Stimulated activated naive B cell treated with anti-CD40 and anti-IgM and Interleukin-4, amounts not matched to agents 10 μg/mL and 1 μg/mL and 100 μg/mL, for 72 hours (primary cell): ENCODE results near the gene GSTM4.

Source experiments
- ATAC-seq, 2 donors: fragments of 150-1000 bp; cut with Tn5 transposase; replicated peaks; 2 replicates each; pipeline ENCODE4 v1.10.0; 2021; ENCODE audit warnings: moderate library complexity in 1 of 2
- DNase-seq: peaks from one replicate; pipeline ENCODE4 v3.0.0; 2021
- H3K27ac Mint-ChIP-seq: one replicate; pipeline ENCODE4 v1.8.0; 2022; ENCODE audit warnings: mild to moderate bottlenecking, mixed read lengths
- H3K27me3 Mint-ChIP-seq, 2 donors: one replicate each; pipeline ENCODE4 v1.8.0; 2022; ENCODE audit warnings: mixed read lengths in 2 of 2
- H3K36me3 Mint-ChIP-seq, 2 donors: one replicate each; pipeline ENCODE4 v1.8.0; 2022; ENCODE audit warnings: mixed read lengths in 2 of 2, mild to moderate bottlenecking in 1 of 2
- H3K4me1 Mint-ChIP-seq, 2 donors: one replicate each; pipeline ENCODE4 v1.8.0; 2022; ENCODE audit warnings: mixed read lengths in 2 of 2, mild to moderate bottlenecking in 1 of 2
- H3K4me3 Mint-ChIP-seq, 2 donors: one replicate each; pipeline ENCODE4 v1.8.0; 2022; ENCODE audit warnings: mild to moderate bottlenecking in 2 of 2, mixed read lengths in 2 of 2, moderate library complexity in 1 of 2
- H3K9me3 Mint-ChIP-seq, 2 donors: one replicate each; pipeline ENCODE4 v1.8.0; 2022; ENCODE audit warnings: mixed read lengths in 2 of 2, mild to moderate bottlenecking in 1 of 2

Gene GSTM4

DNA sequence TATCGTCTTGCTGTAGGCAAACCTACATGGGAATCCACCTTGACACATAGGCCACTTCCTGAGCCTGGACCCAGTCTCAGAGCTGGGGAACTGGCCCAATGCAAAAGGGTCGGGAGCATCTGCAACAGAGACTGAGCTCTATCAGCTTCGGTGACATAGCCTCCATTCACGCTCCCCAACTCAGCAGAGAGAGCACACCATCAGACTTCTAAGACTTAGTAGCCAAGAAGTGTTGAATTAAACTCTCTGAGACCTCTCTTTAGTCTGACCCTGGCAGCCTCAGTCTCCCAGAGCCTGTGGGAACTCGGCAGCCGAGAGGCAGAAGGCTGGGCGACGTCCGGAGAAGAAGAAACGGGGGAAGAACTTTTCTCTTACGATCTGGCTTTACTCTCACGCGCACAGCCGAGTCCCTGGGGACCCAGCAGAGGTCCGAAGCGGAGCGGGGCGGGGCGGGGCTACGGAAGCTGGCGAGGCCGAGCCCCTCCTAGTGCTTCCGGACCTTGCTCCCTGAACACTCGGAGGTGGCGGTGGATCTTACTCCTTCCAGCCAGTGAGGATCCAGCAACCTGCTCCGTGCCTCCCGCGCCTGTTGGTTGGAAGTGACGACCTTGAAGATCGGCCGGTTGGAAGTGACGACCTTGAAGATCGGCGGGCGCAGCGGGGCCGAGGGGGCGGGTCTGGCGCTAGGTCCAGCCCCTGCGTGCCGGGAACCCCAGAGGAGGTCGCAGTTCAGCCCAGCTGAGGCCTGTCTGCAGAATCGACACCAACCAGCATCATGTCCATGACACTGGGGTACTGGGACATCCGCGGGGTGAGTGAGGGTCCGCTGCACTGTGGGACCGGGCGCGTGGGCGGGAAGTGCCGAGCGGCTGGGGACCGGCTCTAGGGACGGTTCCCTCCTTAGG lies at the start of gene GSTM4:
Gene GSTM4, plus strand, starts transcription at position 485 of the 905 bp plus-strand sequence. Its CDS starts 291 bp downstream, at position 776.
- peak; percentile 94 to 95 for ATAC-seq
- Mint-ChIP-seq H3K4me3 (peak within 1 kb of the TSS; percentile 93), H3K9me3 (no peaks in the 10 kb centered on the region)

GRCh38 chr1:109609881-109610280 lies 46.0 kb upstream of the GSTM4 start:
- no peak overlapping the region for H3K27ac Mint-ChIP-seq
- H3K9me3 Mint-ChIP-seq = no peaks in the 10 kb centered on the region
- no peak overlapping the region for H3K4me3 Mint-ChIP-seq
- no peak for ATAC-seq
- DNase-seq = no peak
- no peaks in the 10 kb centered on the region for H3K4me1 Mint-ChIP-seq
- H3K36me3 Mint-ChIP-seq = peaks cover 3 to 5% of the 10 kb centered on the region in 2 donors
- H3K27me3 Mint-ChIP-seq = no peaks in the 10 kb centered on the region

More for the DNA sequence above, at the start of gene GSTM4:
- peaks cover 3 to 22% of the 10 kb centered on the region in 2 donors for H3K27me3 Mint-ChIP-seq
- H3K36me3 Mint-ChIP-seq = peaks cover 0 to 8% of the 10 kb centered on the region in 2 donors
- H3K4me1 Mint-ChIP-seq = peaks cover 15 to 29% of the 10 kb centered on the region in 2 donors
- DNase-seq = peak; percentile 80
- peak within 1 kb of the TSS; percentile 89 for H3K27ac Mint-ChIP-seq

GRCh38 chr1:109610609-109611307 lies 45.1 kb upstream of the GSTM4 start:
- DNase-seq (no peak), ATAC-seq (no peak)
- Mint-ChIP-seq H3K36me3 (peaks cover under 1 to 3% of the 10 kb centered on the region in 2 donors), H3K9me3 (no peaks in the 10 kb centered on the region), H3K4me1 (peaks cover 2 to 7% of the 10 kb centered on the region in 2 donors), H3K27ac (no peak overlapping the region), H3K4me3 (no peak overlapping the region), H3K27me3 (no peaks in the 10 kb centered on the region)

DNA sequence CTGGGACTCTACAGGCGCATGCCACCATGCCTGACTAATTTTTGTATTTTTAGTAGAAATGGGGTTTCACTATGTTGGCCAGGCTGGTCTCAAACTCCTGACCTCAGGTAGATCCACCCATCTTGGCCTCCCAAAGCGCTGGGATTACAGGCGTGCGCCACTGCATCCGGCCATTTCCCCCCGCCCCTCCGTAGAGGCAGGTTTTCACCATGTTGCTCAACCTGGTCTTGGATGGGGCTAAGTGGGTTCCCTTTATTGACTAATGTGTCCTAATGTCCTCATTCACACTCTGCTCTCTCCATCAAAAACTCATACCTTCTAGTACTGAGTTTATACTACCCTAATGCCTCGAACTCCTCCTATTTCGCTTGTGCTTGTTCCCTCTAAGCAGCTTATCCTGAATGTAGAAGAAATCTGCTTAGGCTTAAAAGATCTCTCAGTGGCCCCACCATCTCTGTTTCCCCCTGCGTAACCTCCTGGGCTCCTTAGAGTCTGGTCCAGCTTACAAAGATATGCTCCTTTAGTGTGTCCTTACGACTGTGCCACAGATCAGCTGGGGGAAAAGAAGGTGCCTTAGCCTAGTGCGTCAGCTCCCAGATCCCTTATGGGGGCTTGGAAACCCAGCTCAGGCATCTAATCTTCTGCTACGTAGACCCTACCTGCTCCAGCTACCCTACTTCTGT lies 44.5 kb upstream of the GSTM4 start:
- no peak overlapping the region for H3K4me3 Mint-ChIP-seq
- peaks cover 8 to 14% of the 10 kb centered on the region in 2 donors for H3K4me1 Mint-ChIP-seq
- H3K36me3 Mint-ChIP-seq = peaks cover 0 to 2% of the 10 kb centered on the region in 2 donors
- no peak for DNase-seq
- ATAC-seq = no peak
- no peak overlapping the region for H3K27ac Mint-ChIP-seq
- no peaks in the 10 kb centered on the region for H3K27me3 Mint-ChIP-seq
- no peaks in the 10 kb centered on the region for H3K9me3 Mint-ChIP-seq

DNA sequence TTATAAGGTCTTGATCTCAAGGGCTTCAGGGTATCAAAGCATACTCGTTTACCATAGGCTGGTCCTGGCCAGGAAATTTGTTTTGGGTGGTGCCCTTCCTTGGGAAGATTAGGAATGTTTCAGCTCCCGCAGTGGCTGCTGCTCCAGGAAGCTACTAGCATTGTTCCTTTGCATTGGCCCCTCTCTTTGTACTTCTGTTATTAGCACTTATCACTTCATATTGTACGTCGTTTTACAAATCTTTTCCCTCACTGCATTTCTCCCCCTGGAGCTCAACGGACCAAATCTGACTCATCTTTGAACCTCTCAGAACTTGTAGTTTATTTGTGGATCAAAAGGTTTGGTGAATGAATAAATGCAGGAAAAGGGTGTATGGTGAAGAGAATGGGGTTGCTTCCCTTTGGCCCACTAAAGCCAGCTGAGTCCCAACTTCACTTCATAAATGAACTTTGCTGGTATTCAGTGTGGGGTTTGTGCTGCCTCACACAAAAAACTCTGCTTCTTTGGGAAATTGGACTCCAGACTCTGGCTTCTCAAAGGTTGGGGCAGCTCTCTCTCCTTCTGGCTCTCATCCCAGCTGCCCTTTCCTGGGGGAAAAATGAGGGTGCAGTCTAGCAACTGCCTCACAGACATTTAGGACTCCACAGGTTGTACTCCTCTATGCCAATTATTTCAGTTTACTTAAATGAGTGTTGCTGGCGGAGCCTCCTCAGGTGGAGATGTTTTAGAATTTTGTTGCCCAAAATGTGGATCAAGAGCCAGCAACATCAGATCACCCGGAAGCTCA lies 42.3 kb upstream of the GSTM4 start:
- no peak for ATAC-seq
- no peaks in the 10 kb centered on the region for H3K9me3 Mint-ChIP-seq
- H3K4me1 Mint-ChIP-seq = peaks cover 17 to 24% of the 10 kb centered on the region in 2 donors
- no peak overlapping the region for H3K4me3 Mint-ChIP-seq
- H3K27me3 Mint-ChIP-seq = no peaks in the 10 kb centered on the region
- DNase-seq = no peak
- no peak overlapping the region for H3K27ac Mint-ChIP-seq
- no peaks in the 10 kb centered on the region for H3K36me3 Mint-ChIP-seq

GRCh38 chr1:109615879-109616278 lies 40.0 kb upstream of the GSTM4 start:
- H3K9me3 Mint-ChIP-seq = no peaks in the 10 kb centered on the region
- H3K4me1 Mint-ChIP-seq = peaks cover 28 to 47% of the 10 kb centered on the region in 2 donors
- DNase-seq (peak; percentile 39), ATAC-seq (peak; percentile 67 to 72)
- no peaks in the 10 kb centered on the region for H3K27me3 Mint-ChIP-seq
- peaks cover 2 to 4% of the 10 kb centered on the region in 2 donors for H3K36me3 Mint-ChIP-seq
- peak overlapping the region; percentile 68 for H3K27ac Mint-ChIP-seq
- peak overlapping the region in 1 of 2 donors; percentile 0 for H3K4me3 Mint-ChIP-seq

GRCh38 chr1:109616391-109616790 lies 39.5 kb upstream of the GSTM4 start:
- Mint-ChIP-seq H3K27me3 (no peaks in the 10 kb centered on the region), H3K4me1 (peaks cover 28 to 52% of the 10 kb centered on the region in 2 donors), H3K9me3 (no peaks in the 10 kb centered on the region), H3K36me3 (peaks cover 2 to 4% of the 10 kb centered on the region in 2 donors), H3K4me3 (no peak overlapping the region), H3K27ac (no peak overlapping the region)
- DNase-seq (no peak), ATAC-seq (no peak)

DNA sequence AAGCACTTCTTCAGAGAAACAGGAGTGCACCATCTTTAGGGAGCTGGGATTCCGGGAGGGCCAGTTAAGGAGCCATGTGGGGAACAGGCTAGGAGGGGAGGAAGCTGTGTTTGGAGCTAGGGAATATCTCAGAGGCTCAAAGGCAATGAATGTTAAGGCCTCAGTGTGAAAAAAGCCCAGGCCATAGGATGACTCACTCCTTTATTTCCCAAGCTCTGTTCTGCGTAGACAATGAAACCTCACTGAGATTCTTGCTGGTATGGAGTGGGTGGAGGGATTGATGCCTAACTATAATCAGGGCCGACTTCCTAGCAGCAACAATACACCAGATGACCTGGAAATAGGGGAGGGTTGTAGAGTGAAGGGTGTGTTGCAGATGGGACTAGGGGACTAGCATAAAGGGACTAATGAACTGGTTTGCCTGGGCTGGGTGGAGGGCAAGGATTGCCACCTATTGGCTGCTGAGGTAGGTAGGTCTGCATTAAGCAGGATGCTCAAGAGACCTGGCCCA lies 38.6 kb upstream of the GSTM4 start:
- Mint-ChIP-seq H3K9me3 (no peaks in the 10 kb centered on the region), H3K4me3 (no peak overlapping the region), H3K4me1 (peaks cover 36 to 61% of the 10 kb centered on the region in 2 donors), H3K27ac (no peak overlapping the region), H3K27me3 (no peaks in the 10 kb centered on the region), H3K36me3 (peaks cover 2 to 4% of the 10 kb centered on the region in 2 donors)
- DNase-seq (no peak), ATAC-seq (no peak)

GRCh38 chr1:109618661-109619575 lies 37.0 kb upstream of the GSTM4 start:
- peak overlapping the region; percentile 97 to 99 for H3K4me3 Mint-ChIP-seq
- H3K9me3 Mint-ChIP-seq = no peaks in the 10 kb centered on the region
- H3K4me1 Mint-ChIP-seq = peaks cover 50 to 77% of the 10 kb centered on the region in 2 donors
- peak overlapping the region; percentile 98 for H3K27ac Mint-ChIP-seq
- DNase-seq (no peak), ATAC-seq (no peak)
- H3K36me3 Mint-ChIP-seq = peaks cover 2 to 4% of the 10 kb centered on the region in 2 donors
- no peaks in the 10 kb centered on the region for H3K27me3 Mint-ChIP-seq

DNA sequence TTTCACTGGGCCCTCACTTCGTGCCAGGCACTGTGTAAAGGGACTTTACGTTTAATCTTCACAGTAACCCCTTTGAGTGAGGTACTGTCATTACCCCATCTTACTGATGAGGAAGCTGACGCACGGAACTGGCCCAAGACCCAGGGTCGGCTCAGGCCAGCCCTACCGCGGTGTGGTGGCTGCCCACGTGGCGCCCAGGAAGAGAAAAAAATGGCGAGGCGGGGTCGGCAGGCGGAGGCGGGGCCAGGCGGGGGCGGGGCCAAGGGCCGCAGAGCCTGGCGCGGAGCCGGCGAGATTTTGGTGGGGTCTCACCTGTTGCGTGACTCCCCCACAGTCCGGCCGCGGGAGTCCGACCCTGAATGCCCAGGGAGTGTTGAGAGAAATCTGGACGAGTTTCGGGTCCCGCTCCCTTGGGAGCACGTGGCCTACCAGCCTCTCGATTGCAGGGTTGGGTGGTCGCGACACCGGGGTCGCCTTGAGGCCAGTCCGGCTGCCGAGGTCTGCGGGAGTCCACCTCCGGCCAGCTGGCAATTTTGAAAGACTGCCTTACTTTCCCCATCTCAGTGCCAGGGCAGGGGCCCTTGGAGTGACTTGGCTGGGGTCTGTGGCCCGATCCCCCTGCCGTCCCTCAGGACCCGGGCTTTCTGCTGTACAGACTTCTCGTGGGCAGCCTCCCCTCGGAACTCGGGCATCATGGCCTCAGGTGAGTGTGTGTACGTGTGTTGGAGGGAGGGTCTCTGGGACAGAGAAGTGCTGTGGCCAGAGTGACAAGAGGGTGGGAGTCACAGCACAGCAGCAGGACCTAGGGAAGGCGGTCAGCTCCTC lies 36.1 kb upstream of the GSTM4 start, which contains the start of the genes AMPD2 and GNAT2:
Gene AMPD2, plus strand, starts transcription at position 262 of the 825 bp plus-strand sequence. CDS start 1,339 bp downstream, outside the sequence.
Gene GNAT2, minus strand, starts transcription at position 41 of the 825 bp plus-strand sequence. CDS start 6,746 bp downstream, outside the sequence.
- no peaks in the 10 kb centered on the region for H3K27me3 Mint-ChIP-seq
- peaks cover 2 to 4% of the 10 kb centered on the region in 2 donors for H3K36me3 Mint-ChIP-seq
- peak; percentile 75 for ATAC-seq

DNA sequence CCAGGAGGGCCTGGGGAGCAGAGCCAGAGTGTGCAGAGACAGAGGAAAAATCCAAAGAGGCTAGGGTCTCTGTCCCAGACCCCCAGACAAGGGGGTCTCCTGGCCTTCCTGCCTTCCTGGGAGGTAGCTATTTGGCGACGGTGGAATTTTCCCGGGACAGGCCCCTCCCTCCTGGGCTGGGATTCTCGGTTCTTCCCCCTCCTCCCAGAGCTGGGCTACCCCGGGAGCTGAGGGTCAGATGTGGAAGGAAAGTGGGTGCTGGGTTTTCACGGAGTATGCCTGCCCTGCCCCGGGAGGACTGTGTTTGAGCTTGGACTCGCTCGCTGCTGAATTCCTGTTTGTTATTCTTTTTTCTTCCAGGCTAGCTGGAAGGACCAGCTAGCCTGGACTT lies 35.5 kb upstream of the GSTM4 start:
- Mint-ChIP-seq H3K9me3 (no peaks in the 10 kb centered on the region), H3K4me1 (peaks cover 58 to 84% of the 10 kb centered on the region in 2 donors), H3K27ac (peak overlapping the region; percentile 98), H3K27me3 (no peaks in the 10 kb centered on the region), H3K4me3 (peak overlapping the region; percentile 97 to 99), H3K36me3 (peaks cover 2 to 4% of the 10 kb centered on the region in 2 donors)
- ATAC-seq (no peak), DNase-seq (no peak)

More for the DNA sequence above, 36.1 kb upstream of the GSTM4 start, which contains the start of the genes AMPD2 and GNAT2:
- H3K4me1 Mint-ChIP-seq = peaks cover 56 to 86% of the 10 kb centered on the region in 2 donors
- peak within 1 kb of the TSS; percentile 98 for H3K27ac Mint-ChIP-seq
- peak; percentile 76 for DNase-seq
- H3K4me3 Mint-ChIP-seq = peak within 1 kb of the TSS; percentile 97 to 99
- no peaks in the 10 kb centered on the region for H3K9me3 Mint-ChIP-seq
